OCI-LY1 (cell line): ENCODE results near the gene LPO.

Experiments used
- EZH2 ChIP-seq: fragments of 200-600 bp; sonication (generic), shearing (Covaris generic); IDR thresholded peaks from 2 replicates; pipeline ENCODE4 v1.8.0; 2017; ENCODE audit warnings: borderline replicate concordance, mixed run types, mild to moderate bottlenecking, antibody characterized with exemption, low read length, moderate library complexity, mixed read lengths
- TF ChIP-seq, protein P1 (sequence below): fragments of 200-600 bp; sonication (generic), shearing (Covaris generic); IDR thresholded peaks from 2 replicates; pipeline ENCODE4 v1.5.1; 2017; ENCODE audit warnings: mild to moderate bottlenecking, antibody characterized with exemption, low read length, moderate library complexity, mixed read lengths

DNA sequence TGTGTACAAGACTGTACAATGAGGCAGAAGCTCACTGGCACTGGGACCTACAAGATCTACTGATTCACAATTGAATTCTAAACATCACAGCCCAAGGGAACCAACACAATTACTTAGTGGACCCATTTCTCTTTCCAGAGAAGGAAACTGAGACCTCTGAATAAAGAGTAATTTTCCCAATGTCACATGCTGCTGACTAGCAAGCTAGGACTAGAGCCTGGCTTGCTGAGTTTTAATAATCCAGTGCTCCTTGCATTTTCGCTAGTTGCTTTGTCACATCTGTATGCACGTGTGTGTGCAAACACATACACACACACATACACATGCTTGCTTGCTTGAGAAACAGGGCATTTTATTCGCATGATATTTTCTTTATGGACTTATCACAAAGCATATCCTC lies 3.9 kb upstream of the LPO start:
- TF ChIP-seq, protein P1, sequence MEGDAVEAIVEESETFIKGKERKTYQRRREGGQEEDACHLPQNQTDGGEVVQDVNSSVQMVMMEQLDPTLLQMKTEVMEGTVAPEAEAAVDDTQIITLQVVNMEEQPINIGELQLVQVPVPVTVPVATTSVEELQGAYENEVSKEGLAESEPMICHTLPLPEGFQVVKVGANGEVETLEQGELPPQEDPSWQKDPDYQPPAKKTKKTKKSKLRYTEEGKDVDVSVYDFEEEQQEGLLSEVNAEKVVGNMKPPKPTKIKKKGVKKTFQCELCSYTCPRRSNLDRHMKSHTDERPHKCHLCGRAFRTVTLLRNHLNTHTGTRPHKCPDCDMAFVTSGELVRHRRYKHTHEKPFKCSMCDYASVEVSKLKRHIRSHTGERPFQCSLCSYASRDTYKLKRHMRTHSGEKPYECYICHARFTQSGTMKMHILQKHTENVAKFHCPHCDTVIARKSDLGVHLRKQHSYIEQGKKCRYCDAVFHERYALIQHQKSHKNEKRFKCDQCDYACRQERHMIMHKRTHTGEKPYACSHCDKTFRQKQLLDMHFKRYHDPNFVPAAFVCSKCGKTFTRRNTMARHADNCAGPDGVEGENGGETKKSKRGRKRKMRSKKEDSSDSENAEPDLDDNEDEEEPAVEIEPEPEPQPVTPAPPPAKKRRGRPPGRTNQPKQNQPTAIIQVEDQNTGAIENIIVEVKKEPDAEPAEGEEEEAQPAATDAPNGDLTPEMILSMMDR: no peak
- TF ChIP-seq EZH2: no peak
